GM21737 (cell line): ENCODE data around the gene MED12L.
A peak's percentile ranks its signal among the peaks of the same experiment; 100 is the strongest.
"Not testable (repeated sequence)": the region's sequence is repeated elsewhere in the genome, so short reads cannot be mapped to it uniquely, and the experiment has no call there.

ENCODE experiments used
- ATAC-seq: cut with Tn5 transposase; IDR thresholded peaks from one replicate; pipeline ENCODE4 v1.9.1; 2021; ENCODE audit warnings: mild to moderate bottlenecking, moderate library complexity; ENCODE audit not compliant: unreplicated experiment

Gene MED12L

GRCh38 chr3:151357463-151357850, 272.0 kb downstream of the MED12L start:
- ATAC-seq, result no peak

DNA sequence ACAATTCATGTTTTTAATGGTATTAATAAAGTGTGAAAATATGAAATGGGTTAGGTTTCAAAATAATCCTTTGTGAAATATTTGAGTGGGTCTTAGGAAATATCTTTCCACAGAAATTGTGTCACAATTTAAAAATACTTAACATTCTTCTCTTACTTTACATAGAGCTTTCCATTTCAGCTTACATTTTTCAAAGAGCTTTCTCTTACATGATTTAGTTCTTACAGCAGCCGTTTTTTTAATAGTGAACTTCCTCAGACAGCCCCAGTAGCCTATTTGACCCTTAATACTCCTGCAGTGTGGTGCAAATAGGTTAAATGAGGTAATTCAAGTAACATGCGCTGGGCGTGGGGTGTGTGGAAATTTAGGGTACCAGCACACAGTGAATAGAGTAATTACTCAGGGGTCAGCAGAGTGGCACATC, 277.3 kb downstream of the MED12L start:
- ATAC-seq, result no peak

GRCh38 chr3:151366993-151367392, 281.5 kb downstream of the MED12L start:
- ATAC-seq, result no peak

GRCh38 chr3:151367448-151367847, 282.0 kb downstream of the MED12L start:
- ATAC-seq, result no peak

GRCh38 chr3:151371526-151371925, 286.1 kb downstream of the MED12L start:
- no peak for ATAC-seq

DNA sequence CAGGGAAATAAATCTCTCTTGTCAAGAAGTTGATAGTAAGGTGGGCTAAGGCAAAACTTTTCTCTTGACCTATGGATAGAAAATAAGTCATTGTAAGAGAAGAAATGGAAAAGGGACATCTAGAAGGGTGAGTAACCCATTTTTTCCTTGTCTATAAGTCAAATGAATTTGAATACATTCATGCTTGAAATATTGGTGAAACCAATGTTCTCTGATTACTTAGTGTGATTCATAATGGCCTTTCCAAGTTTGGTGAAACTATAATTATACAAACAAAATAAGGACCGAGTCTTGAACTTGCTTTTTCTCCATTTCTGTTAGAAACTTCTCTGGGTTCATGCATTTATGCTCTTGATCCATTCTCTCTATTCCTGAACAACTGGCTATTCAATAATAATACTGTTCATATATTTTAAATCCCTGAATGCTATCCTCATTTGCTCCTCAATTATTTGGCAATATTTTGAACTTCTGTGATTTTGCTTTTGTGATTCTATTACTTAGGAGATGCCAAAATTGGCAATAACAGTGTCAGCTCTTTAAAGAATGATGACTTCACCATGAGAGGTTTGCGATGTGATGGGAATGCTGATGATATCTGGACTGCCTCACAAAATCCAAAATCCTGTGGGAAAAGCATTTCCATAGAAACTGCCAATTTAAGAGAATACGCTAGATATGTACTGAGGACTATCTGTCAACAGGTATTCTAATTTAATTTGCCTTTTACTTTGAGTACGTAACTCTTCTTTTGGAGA, 286.8 kb downstream of the MED12L start:
- no peak for ATAC-seq

DNA sequence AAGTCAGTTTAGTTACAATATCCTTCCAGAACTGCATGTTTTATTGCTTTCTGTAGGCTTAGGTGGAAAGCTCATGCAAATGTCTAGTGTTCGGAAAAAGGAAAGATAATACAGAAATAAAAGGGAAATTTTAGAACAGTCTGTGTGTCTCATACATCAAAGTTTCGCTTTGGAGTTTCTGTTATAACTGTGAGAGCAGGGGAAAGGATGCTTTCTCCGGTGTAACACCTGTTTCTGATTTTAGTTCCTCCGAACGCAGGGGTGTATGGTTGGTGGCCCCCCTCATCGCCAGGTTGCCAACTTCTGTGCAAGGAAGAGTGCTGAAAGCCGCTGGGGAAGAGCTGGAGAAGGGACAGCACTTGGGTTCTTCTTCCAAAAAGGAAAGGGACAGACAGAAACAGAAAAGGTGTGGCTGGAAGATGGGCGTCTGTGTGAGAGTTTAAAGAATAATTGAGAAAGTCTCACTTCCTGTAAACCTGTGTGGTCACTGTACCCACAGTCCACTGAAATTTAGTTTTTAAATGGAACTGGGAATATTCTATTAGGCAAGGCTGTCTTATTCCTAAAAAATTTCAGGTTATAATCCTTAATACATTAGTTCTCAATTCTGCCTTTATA, 292.4 kb downstream of the MED12L start:
- no peak for ATAC-seq

DNA sequence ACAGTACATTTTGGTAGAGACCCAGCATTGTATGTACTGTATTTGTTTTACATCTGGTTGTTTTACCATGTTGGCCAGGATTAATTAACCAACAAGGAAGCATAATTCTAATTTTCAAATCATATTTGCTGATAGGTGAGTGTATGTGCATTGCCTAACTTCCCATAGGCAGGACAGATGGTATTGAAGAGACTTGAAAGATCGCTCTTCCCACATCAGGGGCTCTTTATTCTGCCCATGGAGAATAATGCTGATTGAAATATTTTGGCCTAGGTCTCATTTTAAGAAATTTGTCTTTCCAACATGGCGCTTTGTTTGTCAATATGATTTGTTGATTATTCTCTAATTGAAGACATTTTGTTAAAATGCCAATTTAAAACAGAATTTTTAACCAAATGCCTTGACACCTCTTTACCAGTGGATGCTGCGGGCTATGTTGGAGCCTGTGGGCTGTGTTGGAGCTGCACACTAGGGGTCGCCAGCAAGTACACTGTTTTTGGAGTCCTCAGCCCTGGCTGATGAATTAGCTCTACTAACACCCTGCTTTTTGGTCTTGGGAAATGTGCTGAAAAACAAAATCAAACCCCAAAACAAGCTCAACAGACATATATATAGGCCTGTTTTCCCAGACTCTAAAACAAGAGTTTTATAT, 293.7 kb downstream of the MED12L start:
- no peak for ATAC-seq

GRCh38 chr3:151382671-151383070, 297.2 kb downstream of the MED12L start:
- ATAC-seq, result peak; percentile 45

DNA sequence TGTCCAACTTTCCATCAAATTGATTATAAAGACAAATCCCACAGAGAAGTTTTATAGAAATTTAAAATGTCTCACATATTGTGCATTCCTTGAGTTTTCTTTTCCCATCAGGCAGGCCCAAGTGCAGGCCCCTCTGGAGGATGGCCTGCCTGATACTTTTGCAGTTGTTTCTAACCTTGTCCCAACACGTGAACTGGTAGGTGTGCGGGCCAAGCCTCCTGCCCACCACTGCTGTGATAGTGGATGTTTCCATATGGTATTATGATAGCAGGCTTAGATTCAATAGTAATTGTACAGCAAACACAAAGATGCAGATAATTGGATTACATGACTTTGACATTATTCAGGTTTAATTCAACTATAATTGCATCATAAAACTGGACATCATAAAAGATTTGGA, 297.6 kb downstream of the MED12L start:
- ATAC-seq, result no peak

DNA sequence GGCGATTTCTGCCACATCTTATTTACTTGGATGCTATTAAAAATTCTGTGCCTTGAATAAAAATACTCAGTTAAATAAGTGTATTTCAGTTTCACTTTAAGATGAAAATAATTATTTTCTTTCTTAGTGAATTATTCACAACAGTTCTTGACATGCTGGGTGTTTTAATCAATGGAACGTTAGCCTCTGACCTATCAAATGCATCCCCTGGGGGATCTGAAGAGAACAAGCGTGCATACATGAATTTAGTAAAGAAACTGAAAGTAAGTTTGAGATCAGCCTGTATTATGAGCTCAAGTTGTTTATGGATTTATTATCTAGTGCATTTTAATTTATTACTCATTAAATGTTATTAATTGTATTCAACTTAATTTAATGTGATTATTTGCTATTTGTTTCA, 298.5 kb downstream of the MED12L start:
- peak; percentile 68 for ATAC-seq

DNA sequence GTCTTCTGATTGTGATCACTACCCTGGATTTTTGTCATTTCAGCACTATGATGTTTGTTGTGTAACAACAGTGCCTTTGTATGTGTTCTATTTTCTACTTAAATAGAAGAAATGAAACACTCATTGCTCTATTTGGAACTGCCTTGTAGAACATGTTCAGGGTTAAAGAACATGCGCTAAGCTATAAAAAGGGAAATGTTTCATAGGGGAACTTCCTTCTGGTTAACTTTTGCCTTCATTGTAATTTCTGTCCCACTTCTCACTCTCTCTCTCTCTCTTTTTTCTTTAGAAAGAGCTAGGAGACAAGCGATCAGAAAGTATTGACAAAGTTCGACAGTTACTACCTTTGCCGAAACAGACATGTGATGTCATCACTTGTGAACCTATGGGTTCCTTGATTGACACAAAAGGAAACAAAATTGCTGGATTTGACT, 299.3 kb downstream of the MED12L start, which contains the start of gene P2RY12:
Gene P2RY12, minus strand, starts transcription at position 13 of the 434 bp plus-strand sequence. CDS start 45,908 bp downstream, outside the sequence.
- ATAC-seq, result peak; percentile 34

GRCh38 chr3:151386056-151386455, 300.6 kb downstream of the MED12L start:
- ATAC-seq, result no peak

GRCh38 chr3:151387432-151387831, 302.0 kb downstream of the MED12L start:
- ATAC-seq, result no peak

DNA sequence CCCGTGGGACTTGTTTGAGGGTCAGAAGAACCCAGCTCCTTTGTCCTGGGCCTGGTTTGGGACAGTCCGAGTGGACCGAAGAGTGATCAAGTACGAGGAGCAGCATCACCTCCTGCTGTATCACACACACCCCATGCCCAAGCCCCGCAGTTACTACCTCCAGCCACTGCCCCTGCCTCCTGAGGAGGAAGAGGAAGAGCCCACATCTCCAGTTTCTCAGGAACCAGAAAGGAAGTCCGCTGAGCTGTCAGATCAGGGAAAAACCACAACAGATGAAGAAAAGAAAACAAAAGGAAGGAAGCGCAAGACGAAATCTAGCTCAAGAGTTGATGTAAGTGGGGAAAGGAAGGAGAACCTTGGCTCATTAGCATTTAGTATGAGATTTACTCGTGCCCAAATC, 302.4 kb downstream of the MED12L start:
- ATAC-seq, result no peak

DNA sequence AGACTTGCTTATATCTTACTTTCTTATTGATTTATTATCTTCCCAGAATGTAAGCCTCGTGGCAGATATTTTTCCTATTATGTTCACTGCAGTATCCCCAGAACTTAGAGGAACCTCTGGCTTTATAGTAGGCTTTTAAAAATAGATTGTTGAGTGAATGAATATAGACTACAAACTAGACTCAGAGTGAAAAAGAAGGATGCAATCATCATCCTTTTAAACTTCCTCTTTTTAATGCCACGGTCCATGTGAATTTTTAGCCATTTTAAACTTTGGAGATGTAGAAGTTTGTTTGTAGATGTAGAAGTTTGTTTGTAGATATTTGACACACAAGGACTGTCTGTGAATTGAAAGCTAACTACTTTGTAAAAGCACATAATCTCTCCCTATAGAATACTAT, 306.3 kb downstream of the MED12L start:
- no peak for ATAC-seq

GRCh38 chr3:151392191-151392590, 306.7 kb downstream of the MED12L start:
- ATAC-seq, result not testable (repeated sequence)

- ATAC-seq, result no peak
Observed at GRCh38 chr3:151393146-151393830, 307.8 kb downstream of the MED12L start.

- ATAC-seq, result no peak
Observed at GRCh38 chr3:151393941-151394340, 308.5 kb downstream of the MED12L start.

DNA sequence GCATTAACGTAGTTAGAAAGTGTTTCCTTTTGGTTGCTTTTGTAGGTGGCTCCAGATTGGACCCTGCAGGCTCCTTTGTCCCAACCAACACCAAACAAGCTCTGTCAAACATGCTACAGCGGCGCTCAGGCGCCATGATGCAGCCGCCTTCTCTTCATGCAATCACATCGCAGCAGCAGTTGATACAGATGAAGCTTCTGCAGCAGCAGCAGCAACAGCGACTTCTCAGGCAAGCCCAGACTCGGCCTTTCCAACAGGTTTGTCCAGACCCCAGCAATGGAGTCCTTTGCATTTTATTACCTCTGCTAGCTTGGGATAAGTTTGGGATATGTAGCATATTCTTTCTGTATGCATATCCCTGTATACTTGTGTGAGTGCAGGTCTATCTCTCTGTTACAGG, 309.1 kb downstream of the MED12L start:
- no peak for ATAC-seq

GRCh38 chr3:151395806-151396205, 310.3 kb downstream of the MED12L start:
- no peak for ATAC-seq
